T-cell (primary cell): ENCODE data around the gene GALNT9. TPM values are rescaled to one million over a fixed set of nuclear protein-coding genes. Genes with fewer than 3 reads are reported as not detected.
"Not testable (repeated sequence)": the region's sequence is repeated elsewhere in the genome, so short reads cannot be mapped to it uniquely, and the experiment has no call there.

Experiments
- ATAC-seq, 4 experiments: fragments of 200-7000 bp in 3 of 4; fragments of 150-1000 bp in 1 of 4; cut with Tn5 transposase; replicated peaks in 1 of 4; 1 replicate in 3 of 4; 2 replicates in 1 of 4; pipeline ENCODE4 v1.10.0; 2021; ENCODE audit warnings: moderate library complexity in 3 of 4, mild to moderate bottlenecking in 2 of 4, moderate number of reproducible peaks in 1 of 4
- CTCF ChIA-PET, 2 donors: fragments of 300-600 bp; sonication (Branson Sonifier 250); formaldehyde crosslinking; loops; one replicate each; lab custom pipeline; 2022; ENCODE audit warnings: antibody characterized with exemption in 2 of 2; lab: Charles Lee
- POLR2A ChIA-PET, 2 donors: fragments of 300-600 bp; sonication (Branson Sonifier 250); formaldehyde crosslinking; loops; one replicate each; lab custom pipeline; 2022; ENCODE audit warnings: antibody characterized with exemption in 2 of 2; lab: Charles Lee
- DNase-seq, 35 experiments: peaks; one replicate each; pipeline versions ENCODE4 v3.0.0 to v3.0.0-alpha.2; 2013 to 2023
- H3K27ac ChIP-seq: one replicate; pipeline ENCODE4 v1.5.1; 2013; ENCODE audit warnings: low read length
- H3K27me3 ChIP-seq, 2 experiments: replicated peaks in 1 of 2; 1 replicate in 1 of 2; 2 replicates in 1 of 2; pipeline versions ENCODE4 v1.6.1 to v1.7.0; 2013; ENCODE audit warnings: low read length in 1 of 2, mixed read lengths in 1 of 2; ENCODE audit not compliant: control insufficient read depth in 2 of 2, insufficient read depth in 2 of 2; ENCODE audit errors: extremely low read depth in 1 of 2
- H3K36me3 ChIP-seq, 2 donors: 1 replicate in 1 of 2; 2 replicates in 1 of 2; pipeline versions ENCODE4 v1.6.1 to v1.7.0; 2013; ENCODE audit warnings: low read length in 1 of 2; ENCODE audit not compliant: control insufficient read depth in 2 of 2, insufficient read depth in 1 of 2; ENCODE audit errors: extremely low read depth in 1 of 2
- H3K4me1 ChIP-seq, 2 experiments: 1 replicate in 1 of 2; 2 replicates in 1 of 2; pipeline versions ENCODE4 v1.6.1 to v1.7.0; 2013; ENCODE audit warnings: low read length in 2 of 2, mixed read lengths in 1 of 2; ENCODE audit not compliant: insufficient read depth in 2 of 2, control insufficient read depth in 1 of 2; ENCODE audit errors: extremely low read depth in 1 of 2
- H3K4me3 ChIP-seq, 2 donors: 1 replicate in 1 of 2; 2 replicates in 1 of 2; pipeline versions ENCODE4 v1.5.1 to v1.7.0; 2013; ENCODE audit warnings: mild to moderate bottlenecking in 2 of 2, low read length in 1 of 2, moderate library complexity in 1 of 2; ENCODE audit not compliant: control insufficient read depth in 1 of 2; ENCODE audit errors: extremely low read depth in 1 of 2
- H3K9me3 ChIP-seq: 2 replicates; pipeline ENCODE4 v1.7.0; 2013
- H3K27ac Mint-ChIP-seq, 2 donors: one replicate each; pipeline ENCODE4 v1.8.0; 2020 to 2021; ENCODE audit warnings: mild to moderate bottlenecking in 2 of 2, mixed read lengths in 2 of 2
- H3K27me3 Mint-ChIP-seq, 2 donors: one replicate each; pipeline ENCODE4 v1.8.0; 2021 to 2022; ENCODE audit warnings: mixed read lengths in 2 of 2
- H3K36me3 Mint-ChIP-seq: one replicate; pipeline ENCODE4 v1.8.0; 2021; ENCODE audit warnings: mixed read lengths
- H3K4me1 Mint-ChIP-seq, 3 donors: one replicate each; pipeline ENCODE4 v1.8.0; 2020 to 2022; ENCODE audit warnings: mixed read lengths in 3 of 3, mild to moderate bottlenecking in 1 of 3
- H3K4me3 Mint-ChIP-seq, 3 donors: one replicate each; pipeline ENCODE4 v1.8.0; 2020 to 2022; ENCODE audit warnings: mild to moderate bottlenecking in 3 of 3, mixed read lengths in 3 of 3, moderate library complexity in 3 of 3
- H3K9me3 Mint-ChIP-seq, 3 donors: one replicate each; pipeline ENCODE4 v1.8.0; 2020 to 2022; ENCODE audit warnings: mixed read lengths in 3 of 3
- WGBS: methylation state at CpG from one replicate; pipeline ENCODE4 v1.1.5; 2013; ENCODE audit warnings: missing lambda C conversion rate; ENCODE audit not compliant: insufficient coverage; 5-methylcytosine and 5-hydroxymethylcytosine counted together
- total RNA-seq, 35 experiments: library from RNA in 6 of 35; stranded (reverse) in 6 of 35; fragments of 120-200 nt in 1 of 35; gene quantifications; one replicate each; pipeline versions ENCODE4 v1.2.1 to v1.2.4 and lab custom pipeline; 2013 to 2026

Gene GALNT9
- total RNA-seq, 5 donors from 2014 or later (not counting 1 experiment from before 2014, with no cell fraction given) = 0.72 TPM; not detected in 4

DNA sequence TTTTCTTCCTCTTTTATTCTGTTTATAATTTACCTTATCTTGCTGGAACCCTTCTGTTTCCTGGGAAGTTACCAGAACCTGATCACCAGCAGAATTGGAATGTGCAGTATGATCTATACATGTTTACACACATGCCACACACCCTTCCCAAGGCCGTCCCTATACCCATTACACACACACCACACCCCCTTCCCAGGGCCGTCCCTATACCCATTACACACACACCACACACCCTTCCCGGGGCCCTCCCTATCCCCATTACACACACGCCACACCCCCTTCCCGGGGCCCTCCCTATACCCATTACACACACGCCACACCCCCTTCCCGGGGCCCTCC is 88.8 kb downstream of the GALNT9 start:
- H3K4me3 Mint-ChIP-seq, ATAC-seq, H3K27ac Mint-ChIP-seq, CTCF ChIA-PET, H3K27me3 ChIP-seq, H3K27ac ChIP-seq, H3K4me1 Mint-ChIP-seq, H3K4me1 ChIP-seq, H3K36me3 ChIP-seq, H3K36me3 Mint-ChIP-seq, H3K27me3 Mint-ChIP-seq, H3K4me3 ChIP-seq, H3K9me3 ChIP-seq, POLR2A ChIA-PET, H3K9me3 Mint-ChIP-seq, DNase-seq: not testable (repeated sequence)
- 73% methylated on average over 4 of the region's 7 CpGs for WGBS

DNA sequence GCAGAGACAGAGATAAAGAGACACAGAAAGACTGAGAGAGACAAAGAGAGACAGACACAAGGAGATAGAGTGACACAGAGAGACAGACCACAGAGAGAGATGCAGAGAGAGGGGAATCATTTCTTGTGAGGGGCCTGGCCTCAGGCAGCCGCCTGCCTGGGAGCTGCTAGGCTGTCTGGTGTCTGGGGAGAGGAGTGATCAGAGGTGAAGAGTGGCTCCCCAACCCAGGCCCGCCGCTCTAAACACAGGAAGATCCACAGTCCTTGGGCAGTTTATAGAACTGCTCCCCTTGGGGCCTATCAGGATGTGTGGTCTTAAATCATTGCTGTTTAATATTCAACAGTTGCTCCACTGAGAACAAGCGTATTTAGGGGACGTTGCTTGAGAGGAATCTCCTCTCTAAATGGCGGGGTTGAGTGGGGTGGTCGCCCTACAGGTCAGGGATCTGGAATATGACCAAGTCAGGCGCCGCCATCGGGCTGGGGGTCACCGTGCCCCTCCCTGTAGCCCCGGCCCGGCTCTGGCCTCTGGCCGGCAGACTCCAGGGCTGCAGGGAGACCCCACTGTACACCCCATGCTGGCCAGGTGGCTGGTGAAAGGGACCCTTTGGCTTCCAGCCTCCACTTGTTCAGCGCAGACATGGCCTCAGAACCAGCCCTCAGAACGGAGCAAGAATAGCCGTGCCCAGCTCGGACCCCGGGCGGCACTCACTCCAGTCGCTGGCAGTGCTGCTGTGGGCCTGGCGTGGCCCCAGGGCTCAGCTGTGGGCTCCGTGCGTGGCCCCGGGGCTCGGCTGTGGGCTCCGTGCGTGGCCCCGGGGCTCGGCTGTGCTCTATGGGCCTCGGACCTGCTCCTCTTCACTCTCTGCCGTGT is 89.4 kb downstream of the GALNT9 start:
- H3K4me3 ChIP-seq = no peak overlapping the region
- no peak overlapping the region for H3K27ac ChIP-seq
- DNase-seq (no peak), ATAC-seq (no peak)
- H3K27me3 ChIP-seq = peaks cover 0 to 2% of the 10 kb centered on the region in 2 experiments
- H3K27ac Mint-ChIP-seq = no peak overlapping the region
- no peaks in the 10 kb centered on the region for H3K9me3 Mint-ChIP-seq
- 95% methylated on average over 28 of the region's 32 CpGs for WGBS
- ChIA-PET CTCF (no interaction called here), POLR2A (no interaction called here)
- no peaks in the 10 kb centered on the region for H3K27me3 Mint-ChIP-seq
- no peaks in the 10 kb centered on the region for H3K4me1 ChIP-seq
- peaks cover 0 to 8% (median 0%) of the 10 kb centered on the region in 3 donors for H3K4me1 Mint-ChIP-seq
- H3K36me3 Mint-ChIP-seq = no peaks in the 10 kb centered on the region
- no peaks in the 10 kb centered on the region for H3K36me3 ChIP-seq
- no peak overlapping the region for H3K4me3 Mint-ChIP-seq
- no peaks in the 10 kb centered on the region for H3K9me3 ChIP-seq

- DNase-seq (no peak), ATAC-seq (no peak)
- Histone ChIP-seq H3K27ac (no peak overlapping the region), H3K36me3 (no peaks in the 10 kb centered on the region), H3K4me1 (no peaks in the 10 kb centered on the region), H3K27me3 (peaks cover 0 to 2% of the 10 kb centered on the region in 2 experiments), H3K9me3 (no peaks in the 10 kb centered on the region), H3K4me3 (no peak overlapping the region)
- ChIA-PET CTCF (no interaction called here), POLR2A (no interaction called here)
- Mint-ChIP-seq H3K27ac (no peak overlapping the region), H3K36me3 (no peaks in the 10 kb centered on the region), H3K9me3 (no peaks in the 10 kb centered on the region), H3K4me1 (peaks cover 0 to 8% (median 0%) of the 10 kb centered on the region in 3 donors), H3K4me3 (no peak overlapping the region), H3K27me3 (no peaks in the 10 kb centered on the region)
Observed at GRCh38 chr12:132239392-132239791, 90.0 kb downstream of the GALNT9 start.

DNA sequence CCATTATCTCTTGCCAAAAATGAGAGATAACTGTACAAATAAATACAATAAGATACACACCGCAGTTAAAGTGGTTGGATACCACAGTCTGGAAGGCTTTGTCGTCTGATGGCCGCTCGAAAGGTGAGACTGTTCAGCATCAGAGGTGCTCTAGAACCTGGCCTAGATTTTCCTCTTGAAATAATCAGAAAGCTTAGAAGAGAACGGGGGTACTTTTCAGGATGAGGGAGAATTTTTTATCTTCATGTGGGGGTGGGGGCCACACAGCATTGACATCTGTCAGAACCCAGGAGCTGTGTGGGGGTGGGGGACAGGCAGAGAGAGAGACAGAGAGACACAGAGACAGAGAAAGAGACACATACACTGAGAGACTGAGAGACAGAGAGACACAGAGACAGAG is 90.5 kb downstream of the GALNT9 start:
- DNase-seq (no peak), ATAC-seq (no peak)
- no peaks in the 10 kb centered on the region for H3K9me3 ChIP-seq
- peaks cover 0 to 7% (median 0%) of the 10 kb centered on the region in 3 donors for H3K4me1 Mint-ChIP-seq
- H3K27ac ChIP-seq = no peak overlapping the region
- no peaks in the 10 kb centered on the region for H3K36me3 Mint-ChIP-seq
- no peaks in the 10 kb centered on the region for H3K27me3 Mint-ChIP-seq
- ChIA-PET POLR2A (no interaction called here), CTCF (no interaction called here)
- no peaks in the 10 kb centered on the region for H3K36me3 ChIP-seq
- peaks cover 0 to 2% of the 10 kb centered on the region in 2 experiments for H3K27me3 ChIP-seq
- no peak overlapping the region for H3K27ac Mint-ChIP-seq
- WGBS = 50% methylated on average over 1 of the region's 5 CpGs
- H3K4me1 ChIP-seq = no peaks in the 10 kb centered on the region
- H3K9me3 Mint-ChIP-seq = no peaks in the 10 kb centered on the region
- H3K4me3 ChIP-seq = no peak overlapping the region
- H3K4me3 Mint-ChIP-seq = no peak overlapping the region

- ChIA-PET POLR2A (no interaction called here), CTCF (no interaction called here)
- H3K4me1 Mint-ChIP-seq = peaks cover 0 to 3% (median 0%) of the 10 kb centered on the region in 3 donors
- no peak for DNase-seq
- 90% methylated on average over 5 of the region's 9 CpGs for WGBS
- ATAC-seq = no peak
- no peak overlapping the region for H3K4me3 ChIP-seq
- no peak overlapping the region for H3K27ac ChIP-seq
- no peak overlapping the region for H3K27ac Mint-ChIP-seq
- H3K4me3 Mint-ChIP-seq = no peak overlapping the region
- H3K9me3 Mint-ChIP-seq = no peaks in the 10 kb centered on the region
- H3K36me3 ChIP-seq = no peaks in the 10 kb centered on the region
- no peaks in the 10 kb centered on the region for H3K27me3 Mint-ChIP-seq
- peaks cover 0 to 2% of the 10 kb centered on the region in 2 experiments for H3K27me3 ChIP-seq
- H3K4me1 ChIP-seq = no peaks in the 10 kb centered on the region
- H3K36me3 Mint-ChIP-seq = no peaks in the 10 kb centered on the region
- no peaks in the 10 kb centered on the region for H3K9me3 ChIP-seq
Observed at GRCh38 chr12:132238488-132238854, 90.9 kb downstream of the GALNT9 start.

GRCh38 chr12:132237772-132238487 is 91.5 kb downstream of the GALNT9 start:
- POLR2A ChIA-PET = no interaction called here
- H3K27me3 Mint-ChIP-seq = no peaks in the 10 kb centered on the region
- no peaks in the 10 kb centered on the region for H3K4me1 Mint-ChIP-seq
- DNase-seq = no peak
- Histone ChIP-seq H3K9me3 (no peaks in the 10 kb centered on the region), H3K4me1 (no peaks in the 10 kb centered on the region), H3K27me3 (peaks cover 0 to 2% of the 10 kb centered on the region in 2 experiments), H3K27ac (no peak overlapping the region), H3K4me3 (no peak overlapping the region), H3K36me3 (no peaks in the 10 kb centered on the region)
- CTCF ChIA-PET = no interaction called here
- H3K9me3 Mint-ChIP-seq = no peaks in the 10 kb centered on the region
- H3K36me3 Mint-ChIP-seq = no peaks in the 10 kb centered on the region
- H3K27ac Mint-ChIP-seq = no peak overlapping the region
- ATAC-seq = no peak
- 91% methylated on average over 27 of the region's 33 CpGs for WGBS
- H3K4me3 Mint-ChIP-seq = no peak overlapping the region
